Measurements from ENCODE around the gene NAPSA.

The NAPSA gene

GRCh38 chr19:50383852-50384684, 18.6 kb upstream of the NAPSA start, which contains the start of gene POLD1:
Gene POLD1, plus strand, starts transcription at chr19:50384347. Its CDS starts 14,505 bp downstream, at chr19:50398852.
- peak; percentile 99 for DNase-seq

- DNase-seq = no peak
Measured at GRCh38 chr19:50383001-50383851, 17.8 kb upstream of the NAPSA start.

- DNase-seq = no peak
Measured at GRCh38 chr19:50381881-50382729, 16.7 kb upstream of the NAPSA start.

GRCh38 chr19:50380751-50381151, 15.3 kb upstream of the NAPSA start:
- no peak for DNase-seq

- no peak for DNase-seq
Measured at GRCh38 chr19:50380137-50380536, 14.7 kb upstream of the NAPSA start.

- DNase-seq = no peak
Measured at GRCh38 chr19:50379602-50380001, 14.2 kb upstream of the NAPSA start.

- no peak for DNase-seq
Measured at GRCh38 chr19:50378863-50379236, 13.4 kb upstream of the NAPSA start.

GRCh38 chr19:50378169-50378862, 12.9 kb upstream of the NAPSA start:
- no peak for DNase-seq

GRCh38 chr19:50377517-50377916, 12.1 kb upstream of the NAPSA start:
- DNase-seq = no peak

- peak; percentile 63 for DNase-seq
Measured at GRCh38 chr19:50377051-50377461, 11.6 kb upstream of the NAPSA start.

GRCh38 chr19:50376166-50377050, 11.0 kb upstream of the NAPSA start, which contains the start of gene NR1H2:
Gene NR1H2, plus strand, starts transcription at chr19:50376457. Its CDS starts 1,149 bp downstream, at chr19:50377606.
- peak; percentile 93 to 95 for DNase-seq

GRCh38 chr19:50371914-50372475, 6.6 kb upstream of the NAPSA start:
- no peak for DNase-seq

GRCh38 chr19:50368649-50369570, 3.5 kb upstream of the NAPSA start:
- peak; percentile 85 to 90 for DNase-seq

- peak; percentile 59 to 74 for DNase-seq
Measured at GRCh38 chr19:50362656-50363424, 2.6 kb downstream of the NAPSA start.

- DNase-seq = no peak
Measured at GRCh38 chr19:50362030-50362412, 3.4 kb downstream of the NAPSA start.

- DNase-seq = peak; percentile 39 to 54
Measured at GRCh38 chr19:50361290-50362029, 4.0 kb downstream of the NAPSA start.

GRCh38 chr19:50359328-50359818, 6.1 kb downstream of the NAPSA start:
- DNase-seq = no peak
